Trophoblast cell (in vitro differentiated cells and primary cell): ENCODE measurements around the gene BOD1L1.

Experiments used
- DNase-seq, 2 donors: peaks; one replicate each; pipeline ENCODE4 v3.0.0-alpha.2; 2016
- H2AFZ ChIP-seq: 2 replicates; pipeline ENCODE4 v1.6.1; 2013; ENCODE audit warnings: low read length, moderate library complexity, mild to moderate bottlenecking; ENCODE audit not compliant: insufficient read depth, poor library complexity
- H2AK5ac ChIP-seq: 2 replicates; pipeline ENCODE4 v1.6.1; 2013; ENCODE audit warnings: mild to moderate bottlenecking, low read length
- H2BK120ac ChIP-seq: 2 replicates; pipeline ENCODE4 v1.6.1; 2013; ENCODE audit warnings: low read length, mild to moderate bottlenecking, moderate library complexity; ENCODE audit not compliant: insufficient read depth, poor library complexity
- H2BK12ac ChIP-seq: 2 replicates; pipeline ENCODE4 v1.6.1; 2013; ENCODE audit warnings: mild to moderate bottlenecking, low read length, moderate library complexity
- H2BK5ac ChIP-seq: 2 replicates; pipeline ENCODE4 v1.6.1; 2013; ENCODE audit warnings: low read length, low read depth, moderate library complexity, mild to moderate bottlenecking; ENCODE audit not compliant: poor library complexity
- H3K14ac ChIP-seq: 2 replicates; pipeline ENCODE4 v1.6.1; 2013; ENCODE audit warnings: mild to moderate bottlenecking, low read length
- H3K18ac ChIP-seq: 2 replicates; pipeline ENCODE4 v1.6.1; 2013; ENCODE audit warnings: mild to moderate bottlenecking, low read length
- H3K23ac ChIP-seq: 2 replicates; pipeline ENCODE4 v1.6.1; 2013; ENCODE audit warnings: low read length
- H3K27ac ChIP-seq: 2 replicates; pipeline ENCODE4 v1.5.1; 2013; ENCODE audit warnings: low read depth, mild to moderate bottlenecking, inconsistent platforms, low read length, moderate library complexity
- H3K27me3 ChIP-seq: 2 replicates; pipeline ENCODE4 v1.6.1; 2013; ENCODE audit warnings: inconsistent platforms, mild to moderate bottlenecking, low read length, moderate library complexity; ENCODE audit not compliant: insufficient read depth
- H3K36me3 ChIP-seq, 2 experiments: 1 replicate in 1 of 2; 2 replicates in 1 of 2; pipeline ENCODE4 v1.6.1; 2013; ENCODE audit warnings: low read length in 2 of 2, mild to moderate bottlenecking in 2 of 2, moderate library complexity in 1 of 2; ENCODE audit not compliant: insufficient read depth in 2 of 2, control insufficient read depth in 1 of 2
- H3K4ac ChIP-seq: 2 replicates; pipeline ENCODE4 v1.6.1; 2013; ENCODE audit warnings: low read depth, mild to moderate bottlenecking, low read length, moderate library complexity
- H3K4me1 ChIP-seq, 2 experiments: 1 replicate in 1 of 2; 2 replicates in 1 of 2; pipeline ENCODE4 v1.6.1; 2013; ENCODE audit warnings: low read length in 2 of 2, mild to moderate bottlenecking in 2 of 2, moderate library complexity in 1 of 2; ENCODE audit not compliant: insufficient read depth in 2 of 2, control insufficient read depth in 1 of 2
- H3K4me2 ChIP-seq: 2 replicates; pipeline ENCODE4 v1.6.1; 2013; ENCODE audit warnings: inconsistent platforms, mild to moderate bottlenecking, low read length, moderate library complexity
- H3K4me3 ChIP-seq: 2 replicates; pipeline ENCODE4 v1.5.1; 2013; ENCODE audit warnings: mild to moderate bottlenecking, low read depth, low read length, inconsistent platforms
- H3K79me1 ChIP-seq: one replicate; pipeline ENCODE4 v1.6.1; 2013; ENCODE audit warnings: low read length
- H3K79me2 ChIP-seq: 2 replicates; pipeline ENCODE4 v1.6.1; 2013; ENCODE audit warnings: low read length, mild to moderate bottlenecking; ENCODE audit not compliant: control insufficient read depth, insufficient read depth, poor library complexity
- H3K9ac ChIP-seq: 2 replicates; pipeline ENCODE4 v1.6.1; 2013; ENCODE audit warnings: mild to moderate bottlenecking, low read length
- H3K9me3 ChIP-seq: 2 replicates; pipeline ENCODE4 v1.6.1; 2013; ENCODE audit warnings: low read depth, mild to moderate bottlenecking, control low read depth, inconsistent platforms, low read length; ENCODE audit not compliant: insufficient read depth
- H4K12ac ChIP-seq: 2 replicates; pipeline ENCODE4 v1.6.1; 2013; ENCODE audit warnings: low read depth, mild to moderate bottlenecking, low read length, moderate library complexity
- H4K8ac ChIP-seq: 2 replicates; pipeline ENCODE4 v1.6.1; 2013; ENCODE audit warnings: low read depth, mild to moderate bottlenecking, low read length, moderate library complexity
- H4K91ac ChIP-seq: one replicate; pipeline ENCODE4 v1.6.1; 2013; ENCODE audit warnings: low read depth, mild to moderate bottlenecking, low read length, moderate library complexity
- WGBS: extraction: QIAGEN DNeasy Blood & Tissue Kit; methylation state at CpG from one replicate; pipeline ENCODE4 v1.1.7; 2013; ENCODE audit warnings: missing lambda C conversion rate; ENCODE audit not compliant: insufficient read length, insufficient coverage; ENCODE audit errors: extremely low coverage; 5-methylcytosine and 5-hydroxymethylcytosine counted together

The BOD1L1 gene

GRCh38 chr4:13665701-13666660 lies 38.5 kb upstream of the BOD1L1 start:
- Histone ChIP-seq H2AFZ (no peak overlapping the region), H3K14ac (no peak overlapping the region)

GRCh38 chr4:13659341-13660070 lies 32.0 kb upstream of the BOD1L1 start:
- Histone ChIP-seq H2BK5ac (no peak overlapping the region), H3K36me3 (no peaks in the 10 kb centered on the region), H3K4me1 (no peaks in the 10 kb centered on the region), H2BK120ac (no peak overlapping the region), H3K14ac (no peak overlapping the region), H4K12ac (no peak overlapping the region), H3K23ac (no peak overlapping the region), H3K9ac (peak overlapping the region; percentile 26), H3K27me3 (no peaks in the 10 kb centered on the region), H2BK12ac (no peak overlapping the region), H3K4me2 (no peak overlapping the region), H4K8ac (no peak overlapping the region), H2AK5ac (no peak overlapping the region), H3K18ac (no peak overlapping the region), H3K27ac (no peak overlapping the region), H3K79me1 (no peaks in the 10 kb centered on the region), H3K4ac (no peak overlapping the region), H3K79me2 (no peaks in the 10 kb centered on the region), H4K91ac (no peak overlapping the region), H2AFZ (no peak overlapping the region), H3K9me3 (no peaks in the 10 kb centered on the region), H3K4me3 (no peak overlapping the region)
- no peak for DNase-seq
- WGBS = no CpG with 5 or more reads among the region's 6 CpGs

More at GRCh38 chr4:13665701-13666660, 38.5 kb upstream of the BOD1L1 start:
- H3K79me1 ChIP-seq = no peaks in the 10 kb centered on the region
- H3K79me2 ChIP-seq = no peaks in the 10 kb centered on the region
- H2BK12ac ChIP-seq = no peak overlapping the region
- H3K4me3 ChIP-seq = no peak overlapping the region
- no peak overlapping the region for H4K91ac ChIP-seq
- H3K36me3 ChIP-seq = no peaks in the 10 kb centered on the region
- no peak overlapping the region for H3K4me2 ChIP-seq
- no peak for DNase-seq
- no peak overlapping the region for H4K12ac ChIP-seq
- no peaks in the 10 kb centered on the region for H3K4me1 ChIP-seq
- no CpG with 5 or more reads among the region's 5 CpGs for WGBS
- no peaks in the 10 kb centered on the region for H3K27me3 ChIP-seq
- H2BK120ac ChIP-seq = no peak overlapping the region
- H3K23ac ChIP-seq = no peak overlapping the region
- H2AK5ac ChIP-seq = no peak overlapping the region
- H4K8ac ChIP-seq = no peak overlapping the region
- H3K27ac ChIP-seq = no peak overlapping the region
- no peak overlapping the region for H3K9ac ChIP-seq
- no peaks in the 10 kb centered on the region for H3K9me3 ChIP-seq
- H3K18ac ChIP-seq = no peak overlapping the region
- H3K4ac ChIP-seq = no peak overlapping the region
- no peak overlapping the region for H2BK5ac ChIP-seq

- no peak overlapping the region for H2BK5ac ChIP-seq
- no peak overlapping the region for H3K23ac ChIP-seq
- H2AFZ ChIP-seq = no peak overlapping the region
- H3K27ac ChIP-seq = no peak overlapping the region
- H2AK5ac ChIP-seq = no peak overlapping the region
- DNase-seq = peak; percentile 20 to 68
- H3K9me3 ChIP-seq = no peaks in the 10 kb centered on the region
- no peak overlapping the region for H4K8ac ChIP-seq
- WGBS = no CpG with 5 or more reads among the region's 13 CpGs
- peaks cover 3% of the 10 kb centered on the region in 2 experiments for H3K4me1 ChIP-seq
- no peaks in the 10 kb centered on the region for H3K79me2 ChIP-seq
- H3K4me3 ChIP-seq = no peak overlapping the region
- H4K12ac ChIP-seq = no peak overlapping the region
- H4K91ac ChIP-seq = no peak overlapping the region
- H3K4me2 ChIP-seq = peak overlapping the region; percentile 2
- H3K27me3 ChIP-seq = no peaks in the 10 kb centered on the region
- peaks cover 1% of the 10 kb centered on the region for H3K79me1 ChIP-seq
- H3K18ac ChIP-seq = no peak overlapping the region
- H3K4ac ChIP-seq = no peak overlapping the region
- H3K36me3 ChIP-seq = no peaks in the 10 kb centered on the region
- no peak overlapping the region for H3K14ac ChIP-seq
- H2BK12ac ChIP-seq = no peak overlapping the region
- no peak overlapping the region for H2BK120ac ChIP-seq
- no peak overlapping the region for H3K9ac ChIP-seq
Measured at GRCh38 chr4:13656569-13657405, 29.3 kb upstream of the BOD1L1 start.

- Histone ChIP-seq H3K79me2 (no peaks in the 10 kb centered on the region), H4K91ac (no peak overlapping the region), H3K9ac (no peak overlapping the region), H3K4me1 (peaks cover 3% of the 10 kb centered on the region in 2 experiments), H3K4me3 (peak overlapping the region; percentile 60), H3K36me3 (no peaks in the 10 kb centered on the region), H3K27ac (no peak overlapping the region), H2BK12ac (no peak overlapping the region), H2BK5ac (no peak overlapping the region), H3K18ac (no peak overlapping the region), H4K8ac (peak overlapping the region; percentile 68), H3K9me3 (no peaks in the 10 kb centered on the region), H2AFZ (peak overlapping the region; percentile 95), H2BK120ac (no peak overlapping the region), H3K79me1 (peaks cover 1% of the 10 kb centered on the region), H3K14ac (no peak overlapping the region), H3K4ac (no peak overlapping the region), H2AK5ac (no peak overlapping the region), H3K23ac (no peak overlapping the region), H3K4me2 (peak overlapping the region; percentile 94), H4K12ac (peak overlapping the region; percentile 51), H3K27me3 (no peaks in the 10 kb centered on the region)
- DNase-seq = peak; percentile 56 to 80
- no CpG with 5 or more reads among the region's 31 CpGs for WGBS
Measured at GRCh38 chr4:13654162-13654797, 26.8 kb upstream of the BOD1L1 start.
